Glomerular endothelial cell (primary cell): ENCODE results near the gene EPHB6. TPM values are rescaled to one million over a fixed set of nuclear protein-coding genes. Genes with fewer than 3 reads are reported as not detected.

Source experiments
- DNase-seq: peaks from one replicate; pipeline ENCODE4 v3.0.0-alpha.2; 2011; ENCODE audit warnings: low read depth, low spot score; ENCODE audit errors: extremely low read depth
- total RNA-seq: library from RNA; depleted of rRNA; stranded (reverse); fragments of >200 nt; gene quantifications from 2 replicates; pipeline ENCODE4 v1.2.3, GENCODE V29; 2015

Gene EPHB6
- total RNA-seq, 1 donor from 2014 or later: 3.8 TPM

DNA sequence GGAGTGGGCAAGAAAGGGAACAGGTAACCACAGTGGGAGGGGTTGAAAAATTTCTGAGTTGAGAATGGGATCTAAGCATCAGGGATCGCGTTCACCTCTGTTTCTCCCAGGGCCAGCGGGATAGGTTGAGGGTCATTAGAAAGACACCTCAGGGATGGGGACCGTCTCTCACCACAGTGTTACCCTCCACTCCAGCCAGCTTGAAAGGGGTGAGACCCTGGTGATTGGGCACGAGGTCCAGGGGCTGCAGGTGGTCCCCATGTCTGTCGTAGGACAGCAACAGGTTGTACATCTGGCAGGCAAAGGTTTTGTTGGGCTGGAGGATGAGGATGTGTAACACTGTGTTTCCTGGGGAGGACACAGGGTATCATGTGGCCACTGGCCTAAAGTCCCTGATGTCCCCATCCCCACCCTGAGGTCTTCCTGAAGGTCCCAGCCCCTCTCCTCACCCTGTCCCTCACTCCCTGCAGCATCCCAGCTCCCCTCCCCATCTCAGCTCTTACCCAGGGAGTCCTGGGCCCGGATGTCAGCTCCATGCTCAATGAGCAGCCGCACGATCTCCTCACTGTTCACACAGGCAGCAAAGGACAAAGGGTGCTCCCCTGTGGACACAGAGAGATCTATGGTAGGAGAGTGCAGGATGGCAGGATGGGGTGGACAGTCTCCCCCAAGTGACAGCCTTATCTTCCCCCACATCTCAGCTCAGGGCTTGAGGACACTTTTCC lies 21.5 kb downstream of the EPHB6 start:
- DNase-seq: no peak

DNA sequence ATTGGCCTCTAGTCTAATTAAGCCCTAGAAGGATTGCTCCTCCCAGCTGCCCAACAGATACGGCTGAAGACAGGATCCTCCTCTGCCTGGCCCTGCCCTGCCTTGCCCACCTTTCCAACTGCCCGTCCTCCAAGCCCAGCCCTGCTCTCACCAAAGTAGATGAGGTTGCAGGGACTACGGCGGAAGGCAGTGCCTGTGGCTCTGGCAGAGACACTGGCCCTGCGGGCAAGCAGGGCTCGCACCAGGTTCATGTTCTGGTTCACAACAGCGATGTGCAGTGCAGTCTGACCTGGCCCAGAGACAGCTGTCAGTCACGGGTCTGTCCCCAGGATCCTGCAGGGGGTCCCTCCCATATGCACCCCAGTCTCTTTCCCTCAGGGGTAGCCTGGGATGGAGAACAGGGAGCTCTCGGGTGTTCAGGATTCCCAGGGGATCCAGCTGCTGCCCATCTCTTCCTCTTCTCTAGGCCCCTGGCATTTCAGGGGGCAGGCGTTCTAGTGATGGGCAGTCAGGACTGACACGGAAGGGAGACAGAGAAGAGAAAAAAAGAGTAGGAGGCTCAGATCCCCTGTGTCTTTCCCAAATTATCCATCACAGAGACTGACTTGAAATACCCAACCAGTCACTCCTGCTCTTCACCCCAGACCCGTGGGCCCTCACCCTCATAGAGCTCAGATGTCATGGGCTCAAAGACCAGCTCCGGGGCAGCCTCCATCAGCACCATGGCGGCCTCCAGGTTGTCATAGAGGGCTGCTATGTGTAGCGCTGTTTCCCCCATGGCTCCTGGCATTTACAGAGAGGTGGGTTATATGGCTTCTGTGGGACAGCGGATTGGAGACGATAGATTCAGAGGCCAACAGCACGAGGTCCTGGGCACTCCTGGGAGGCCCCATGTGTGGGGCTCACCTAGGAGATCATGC lies 22.4 kb downstream of the EPHB6 start:
- DNase-seq: no peak

- no peak for DNase-seq
These were observed 23.4 kb downstream of the EPHB6 start for GRCh38 chr7:142878315-142878714.

- no peak for DNase-seq
These were observed 24.2 kb downstream of the EPHB6 start for GRCh38 chr7:142879060-142879459.

GRCh38 chr7:142880876-142881505 lies 26.1 kb downstream of the EPHB6 start:
- peak; percentile 4 for DNase-seq

DNA sequence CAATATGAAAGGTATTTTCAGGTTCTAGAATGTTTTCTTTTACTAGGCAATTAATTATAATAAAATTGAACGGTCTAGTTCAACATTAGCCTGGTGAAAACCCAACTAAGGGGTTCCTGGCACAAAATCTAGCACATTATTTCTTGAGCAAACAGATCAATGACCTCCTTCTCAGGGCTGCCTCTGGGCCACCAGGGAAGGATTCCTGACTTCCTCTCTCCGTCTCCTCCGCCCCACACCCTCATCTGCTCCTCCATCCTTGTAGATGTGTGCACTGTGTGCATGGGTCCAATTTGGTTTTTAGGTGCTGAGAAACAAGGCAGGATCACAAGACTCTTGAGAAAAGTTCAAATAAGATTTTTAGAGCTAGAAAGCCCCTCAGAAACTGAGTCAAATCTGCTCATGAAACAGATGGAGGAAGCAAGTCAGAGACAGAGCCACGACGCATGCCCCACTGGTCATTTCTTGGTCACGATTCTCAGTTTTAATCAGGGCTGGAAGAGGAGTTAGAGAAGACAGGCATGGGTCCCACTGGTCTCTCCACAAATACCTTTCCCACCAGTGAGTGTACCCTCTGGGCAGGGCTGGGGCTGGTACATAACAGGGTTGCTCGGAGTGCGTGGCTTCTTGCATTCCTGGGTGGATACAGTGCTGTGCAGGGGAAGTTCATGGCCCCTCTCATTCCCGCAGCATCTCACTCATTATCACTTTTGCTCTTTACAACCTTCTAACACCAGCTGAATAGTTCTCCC lies 26.9 kb downstream of the EPHB6 start:
- no peak for DNase-seq

DNA sequence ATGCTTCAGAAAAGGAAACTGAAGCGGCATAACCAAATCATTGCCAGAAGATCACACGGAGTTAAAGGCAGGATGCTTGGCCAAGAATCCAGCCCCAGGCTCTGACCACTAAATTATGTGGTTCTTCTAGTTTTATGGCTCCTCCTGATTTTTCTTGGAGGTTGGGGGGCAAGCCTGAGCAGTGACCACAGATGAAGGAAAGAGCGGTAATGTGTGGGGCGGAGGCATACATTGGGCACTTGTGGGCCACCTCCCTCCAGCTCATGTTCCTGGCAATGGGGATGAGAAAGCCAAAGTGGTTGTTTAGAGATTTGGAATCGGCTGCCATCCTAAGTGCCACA lies 27.4 kb downstream of the EPHB6 start:
- DNase-seq: no peak

DNA sequence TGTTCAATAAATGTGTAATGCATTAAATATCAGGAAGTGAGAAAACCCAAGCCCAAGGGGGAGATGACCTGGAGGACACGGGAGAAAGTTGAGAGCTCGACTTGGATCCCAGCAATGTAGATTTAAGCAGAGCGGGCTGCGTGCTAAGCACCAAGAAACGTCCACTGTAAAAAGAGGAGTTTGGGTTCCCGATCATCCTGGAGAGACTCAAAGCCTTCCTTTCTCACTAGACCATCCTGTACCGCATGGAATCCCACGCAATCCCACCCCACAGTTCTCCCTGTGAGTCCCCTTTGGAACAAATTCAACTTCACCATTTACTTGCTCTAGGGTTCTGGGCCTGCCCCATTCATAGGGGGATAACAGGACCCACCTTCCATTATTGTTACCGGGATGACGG lies 28.3 kb downstream of the EPHB6 start:
- no peak for DNase-seq

- no peak for DNase-seq
These were observed 28.9 kb downstream of the EPHB6 start for GRCh38 chr7:142883571-142884285.

GRCh38 chr7:142884286-142884640 lies 29.4 kb downstream of the EPHB6 start:
- no peak for DNase-seq

GRCh38 chr7:142885311-142886230 lies 30.7 kb downstream of the EPHB6 start, which contains the start of gene TRPV6:
TSS of gene TRPV6 (minus strand) at chr7:142885745.
- no peak for DNase-seq

- DNase-seq: no peak
These were observed 32.0 kb downstream of the EPHB6 start for GRCh38 chr7:142886866-142887265.

- no peak for DNase-seq
These were observed 32.6 kb downstream of the EPHB6 start for GRCh38 chr7:142887282-142888015.

DNA sequence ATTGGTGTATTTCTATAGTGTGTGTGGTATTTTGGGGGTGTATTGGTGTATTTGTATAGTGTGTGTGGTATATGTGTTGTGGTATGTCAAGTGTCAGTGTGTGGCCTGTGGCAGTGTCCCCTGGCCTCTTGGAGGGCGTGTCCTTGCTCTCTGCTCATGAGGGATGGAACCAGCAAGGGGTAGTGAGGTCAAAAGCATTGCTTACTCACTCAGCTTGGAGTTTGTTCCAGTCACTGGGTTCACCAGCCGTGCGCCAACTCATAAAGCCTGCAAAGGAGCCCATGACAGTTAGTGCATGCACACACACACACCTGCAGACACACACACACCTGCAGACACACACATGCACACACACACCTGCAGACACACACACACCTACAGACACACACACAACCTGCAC lies 34.9 kb downstream of the EPHB6 start:
- no peak for DNase-seq

DNA sequence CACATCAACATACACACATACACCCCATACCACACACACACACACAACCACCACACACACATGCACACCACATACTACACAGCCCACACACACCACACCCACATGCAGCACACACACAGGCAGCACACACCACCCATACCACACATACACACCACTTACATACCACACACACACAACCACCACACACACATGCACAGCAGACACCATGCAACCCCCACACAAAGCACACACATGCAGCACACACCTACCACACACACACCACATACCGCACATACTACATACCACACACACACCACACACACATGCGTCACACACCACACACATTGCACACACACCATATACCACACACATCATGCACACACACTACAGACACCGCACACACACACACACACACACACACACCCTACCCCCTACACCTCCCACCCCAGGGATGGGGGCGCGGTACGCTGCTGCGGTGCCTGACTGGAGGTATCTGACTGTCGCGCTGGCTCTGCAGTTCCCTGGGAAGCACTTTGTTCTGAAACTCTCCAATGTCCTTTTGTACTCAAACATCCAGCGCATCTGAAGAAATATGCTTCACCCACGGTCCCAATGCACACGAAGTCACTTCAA lies 36.1 kb downstream of the EPHB6 start:
- DNase-seq: no peak

DNA sequence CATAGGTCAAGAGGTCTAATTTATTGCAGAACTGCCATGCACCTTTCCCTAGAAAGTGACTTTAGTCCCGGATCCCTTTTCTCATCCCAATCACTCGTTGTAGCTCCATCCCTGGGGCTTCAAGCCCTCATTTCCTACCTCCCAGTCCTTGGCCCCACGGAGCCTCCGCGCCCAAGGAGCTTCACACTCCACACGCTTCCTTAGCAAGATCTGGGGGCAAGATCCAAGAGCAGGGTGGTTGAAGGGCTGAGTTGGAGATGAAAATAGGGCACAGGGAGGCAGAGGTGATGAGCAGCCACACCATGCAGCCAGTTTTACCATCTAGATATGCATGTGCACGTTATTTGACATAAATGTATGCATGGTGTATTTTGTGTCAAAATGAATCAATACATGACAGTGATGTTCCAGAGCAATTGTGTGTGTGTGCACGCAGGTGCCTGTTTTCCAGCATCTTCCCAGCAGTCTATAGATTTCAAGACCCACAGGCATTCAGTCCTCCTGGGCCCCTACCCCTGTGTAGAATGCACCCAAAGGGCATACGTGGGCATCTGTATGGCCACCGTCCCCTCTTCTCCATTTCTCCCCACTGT lies 36.7 kb downstream of the EPHB6 start:
- no peak for DNase-seq

GRCh38 chr7:142892951-142893350 lies 38.1 kb downstream of the EPHB6 start:
- DNase-seq: no peak
